ENCODE results near the gene ZYX.

DNA sequence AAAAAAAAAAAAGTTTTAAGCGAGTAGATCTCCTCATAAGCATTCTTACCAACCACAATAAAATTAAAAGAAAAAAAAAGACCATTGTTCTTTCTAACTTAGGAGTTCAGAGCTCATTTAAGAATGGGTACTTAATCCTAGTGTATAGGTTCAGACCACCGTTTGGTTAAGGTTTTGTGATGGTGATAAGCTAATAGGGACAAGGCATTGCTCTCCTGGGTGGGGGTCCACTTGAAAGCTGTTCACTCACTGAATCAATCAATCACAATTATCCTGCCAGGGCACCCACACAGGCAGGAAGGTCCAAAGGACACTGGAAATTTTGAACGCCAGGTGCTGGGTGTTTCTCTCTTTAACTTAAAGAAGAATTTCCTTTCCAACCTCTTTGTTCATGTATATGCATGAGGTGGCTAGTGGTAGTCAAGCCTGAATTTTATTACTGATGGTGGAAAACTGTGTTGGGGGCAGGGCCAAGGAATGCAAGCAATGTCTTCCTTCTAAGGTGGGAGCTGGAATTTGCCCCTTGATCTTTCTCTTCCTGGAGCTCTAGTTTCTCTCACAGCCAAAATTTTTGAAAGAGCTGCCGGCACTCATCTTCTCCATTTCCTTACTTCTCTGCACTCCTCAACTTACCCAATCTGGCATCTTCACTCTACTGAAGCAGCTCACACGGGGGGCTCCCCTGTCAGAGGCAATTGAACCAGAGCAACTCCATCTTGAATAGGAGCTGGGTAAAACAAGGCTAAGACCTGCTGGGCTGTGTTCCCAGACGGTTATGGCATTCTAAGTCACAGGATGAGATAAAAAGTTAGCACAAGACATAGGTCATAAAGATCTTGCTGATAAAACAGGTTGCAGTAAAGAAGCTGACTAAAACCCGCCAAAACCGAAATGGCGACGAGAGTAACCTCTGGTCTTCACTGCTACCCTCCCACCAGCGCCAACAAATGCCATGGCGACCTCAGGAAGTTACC is 11.2 kb upstream of the ZYX start:
- TF ChIP-seq, protein P1, sequence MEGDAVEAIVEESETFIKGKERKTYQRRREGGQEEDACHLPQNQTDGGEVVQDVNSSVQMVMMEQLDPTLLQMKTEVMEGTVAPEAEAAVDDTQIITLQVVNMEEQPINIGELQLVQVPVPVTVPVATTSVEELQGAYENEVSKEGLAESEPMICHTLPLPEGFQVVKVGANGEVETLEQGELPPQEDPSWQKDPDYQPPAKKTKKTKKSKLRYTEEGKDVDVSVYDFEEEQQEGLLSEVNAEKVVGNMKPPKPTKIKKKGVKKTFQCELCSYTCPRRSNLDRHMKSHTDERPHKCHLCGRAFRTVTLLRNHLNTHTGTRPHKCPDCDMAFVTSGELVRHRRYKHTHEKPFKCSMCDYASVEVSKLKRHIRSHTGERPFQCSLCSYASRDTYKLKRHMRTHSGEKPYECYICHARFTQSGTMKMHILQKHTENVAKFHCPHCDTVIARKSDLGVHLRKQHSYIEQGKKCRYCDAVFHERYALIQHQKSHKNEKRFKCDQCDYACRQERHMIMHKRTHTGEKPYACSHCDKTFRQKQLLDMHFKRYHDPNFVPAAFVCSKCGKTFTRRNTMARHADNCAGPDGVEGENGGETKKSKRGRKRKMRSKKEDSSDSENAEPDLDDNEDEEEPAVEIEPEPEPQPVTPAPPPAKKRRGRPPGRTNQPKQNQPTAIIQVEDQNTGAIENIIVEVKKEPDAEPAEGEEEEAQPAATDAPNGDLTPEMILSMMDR (IDR thresholded peaks at IDR 0.05) = no peak
- no peak for TF ChIP-seq ETV6 (CRISPR knock-in tag; IDR thresholded peaks at IDR 0.05)
- TF ChIP-seq CREB1 (CRISPR knock-in tag; IDR thresholded peaks at IDR 0.05) = no peak
- TF ChIP-seq, protein P2, sequence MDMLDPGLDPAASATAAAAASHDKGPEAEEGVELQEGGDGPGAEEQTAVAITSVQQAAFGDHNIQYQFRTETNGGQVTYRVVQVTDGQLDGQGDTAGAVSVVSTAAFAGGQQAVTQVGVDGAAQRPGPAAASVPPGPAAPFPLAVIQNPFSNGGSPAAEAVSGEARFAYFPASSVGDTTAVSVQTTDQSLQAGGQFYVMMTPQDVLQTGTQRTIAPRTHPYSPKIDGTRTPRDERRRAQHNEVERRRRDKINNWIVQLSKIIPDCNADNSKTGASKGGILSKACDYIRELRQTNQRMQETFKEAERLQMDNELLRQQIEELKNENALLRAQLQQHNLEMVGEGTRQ (CRISPR knock-in tag; IDR thresholded peaks at IDR 0.05) = no peak
- TF ChIP-seq, protein P3, sequence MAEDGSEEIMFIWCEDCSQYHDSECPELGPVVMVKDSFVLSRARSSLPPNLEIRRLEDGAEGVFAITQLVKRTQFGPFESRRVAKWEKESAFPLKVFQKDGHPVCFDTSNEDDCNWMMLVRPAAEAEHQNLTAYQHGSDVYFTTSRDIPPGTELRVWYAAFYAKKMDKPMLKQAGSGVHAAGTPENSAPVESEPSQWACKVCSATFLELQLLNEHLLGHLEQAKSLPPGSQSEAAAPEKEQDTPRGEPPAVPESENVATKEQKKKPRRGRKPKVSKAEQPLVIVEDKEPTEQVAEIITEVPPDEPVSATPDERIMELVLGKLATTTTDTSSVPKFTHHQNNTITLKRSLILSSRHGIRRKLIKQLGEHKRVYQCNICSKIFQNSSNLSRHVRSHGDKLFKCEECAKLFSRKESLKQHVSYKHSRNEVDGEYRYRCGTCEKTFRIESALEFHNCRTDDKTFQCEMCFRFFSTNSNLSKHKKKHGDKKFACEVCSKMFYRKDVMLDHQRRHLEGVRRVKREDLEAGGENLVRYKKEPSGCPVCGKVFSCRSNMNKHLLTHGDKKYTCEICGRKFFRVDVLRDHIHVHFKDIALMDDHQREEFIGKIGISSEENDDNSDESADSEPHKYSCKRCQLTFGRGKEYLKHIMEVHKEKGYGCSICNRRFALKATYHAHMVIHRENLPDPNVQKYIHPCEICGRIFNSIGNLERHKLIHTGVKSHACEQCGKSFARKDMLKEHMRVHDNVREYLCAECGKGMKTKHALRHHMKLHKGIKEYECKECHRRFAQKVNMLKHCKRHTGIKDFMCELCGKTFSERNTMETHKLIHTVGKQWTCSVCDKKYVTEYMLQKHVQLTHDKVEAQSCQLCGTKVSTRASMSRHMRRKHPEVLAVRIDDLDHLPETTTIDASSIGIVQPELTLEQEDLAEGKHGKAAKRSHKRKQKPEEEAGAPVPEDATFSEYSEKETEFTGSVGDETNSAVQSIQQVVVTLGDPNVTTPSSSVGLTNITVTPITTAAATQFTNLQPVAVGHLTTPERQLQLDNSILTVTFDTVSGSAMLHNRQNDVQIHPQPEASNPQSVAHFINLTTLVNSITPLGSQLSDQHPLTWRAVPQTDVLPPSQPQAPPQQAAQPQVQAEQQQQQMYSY (CRISPR knock-in tag; IDR thresholded peaks at IDR 0.05) = no peak
- TF ChIP-seq, protein P4, sequence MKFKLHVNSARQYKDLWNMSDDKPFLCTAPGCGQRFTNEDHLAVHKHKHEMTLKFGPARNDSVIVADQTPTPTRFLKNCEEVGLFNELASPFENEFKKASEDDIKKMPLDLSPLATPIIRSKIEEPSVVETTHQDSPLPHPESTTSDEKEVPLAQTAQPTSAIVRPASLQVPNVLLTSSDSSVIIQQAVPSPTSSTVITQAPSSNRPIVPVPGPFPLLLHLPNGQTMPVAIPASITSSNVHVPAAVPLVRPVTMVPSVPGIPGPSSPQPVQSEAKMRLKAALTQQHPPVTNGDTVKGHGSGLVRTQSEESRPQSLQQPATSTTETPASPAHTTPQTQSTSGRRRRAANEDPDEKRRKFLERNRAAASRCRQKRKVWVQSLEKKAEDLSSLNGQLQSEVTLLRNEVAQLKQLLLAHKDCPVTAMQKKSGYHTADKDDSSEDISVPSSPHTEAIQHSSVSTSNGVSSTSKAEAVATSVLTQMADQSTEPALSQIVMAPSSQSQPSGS (CRISPR knock-in tag; IDR thresholded peaks at IDR 0.05; ENCODE audit: borderline replicate concordance, low read depth) = no peak

Data from WTC11 (cell line).